ENCODE measurements around the gene TRAPPC6A. TPM values are rescaled to one million over a fixed set of nuclear protein-coding genes. Genes with fewer than 3 reads are reported as not detected.
"Not testable (repeated sequence)": the region's sequence is repeated elsewhere in the genome, so short reads cannot be mapped to it uniquely, and the experiment has no call there.

TRAPPC6A gene
- polyA plus RNA-seq, 2 donors, result 25.9 to 26.4 TPM

DNA sequence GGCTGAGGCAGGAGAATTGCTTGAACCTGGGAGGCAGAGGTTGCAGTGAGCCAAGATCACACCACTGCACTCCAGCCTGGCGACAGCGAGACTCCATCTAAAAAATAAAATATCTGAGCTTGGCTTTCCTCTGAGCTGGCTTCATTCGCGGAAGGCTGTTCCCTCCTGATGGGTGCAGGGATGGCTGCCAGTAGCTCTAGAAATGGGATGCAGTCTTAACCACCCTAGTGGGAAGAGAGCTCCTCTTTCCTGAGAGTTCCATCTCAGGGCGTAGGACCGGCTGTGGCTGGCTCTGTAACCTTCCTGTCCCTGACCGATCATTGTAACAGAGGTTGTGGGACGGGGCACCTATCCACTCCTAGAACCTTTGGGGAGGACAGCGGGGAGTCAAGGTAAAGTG, 52.7 kb downstream of the TRAPPC6A start:
- Histone ChIP-seq H3K9me3 (ENCODE audit: control insufficient read depth in 2 of 2, insufficient read depth in 1 of 2, low read depth in 1 of 2, low read length in 1 of 2) (no peaks in the 10 kb centered on the region), H3K4me3 (ENCODE audit: low read depth in 1 of 2, low read length in 2 of 2) (no peak overlapping the region), H3K27ac (ENCODE audit: low read depth in 2 of 2, low read length in 1 of 2) (no peak overlapping the region), H3K4me1 (ENCODE audit: control insufficient read depth in 2 of 2, insufficient read depth in 2 of 2, low read length in 1 of 2) (peaks cover 7 to 22% of the 10 kb centered on the region in 2 donors), H3K27me3 (ENCODE audit: control insufficient read depth in 1 of 2, insufficient read depth in 2 of 2, low read length in 2 of 2) (no peaks in the 10 kb centered on the region), H3K36me3 (ENCODE audit: control insufficient read depth in 2 of 2, insufficient read depth in 2 of 2, low read length in 1 of 2) (peaks cover 0 to 3% of the 10 kb centered on the region in 2 donors)
- WGBS, 2 donors, result 94 to 95% methylated on average over 9 of the region's 9 CpGs

GRCh38 chr19:45124021-45124420, 54.0 kb downstream of the TRAPPC6A start:
- H3K27ac ChIP-seq (ENCODE audit: low read depth in 2 of 2, low read length in 1 of 2), result peak overlapping the region in 1 of 2 donors; percentile 14
- no peak overlapping the region for H3K4me3 ChIP-seq (ENCODE audit: low read depth in 1 of 2, low read length in 2 of 2)
- WGBS, 2 donors, result 56 to 75% methylated on average over 6 of the region's 6 CpGs
- peaks cover 0 to 3% of the 10 kb centered on the region in 2 donors for H3K36me3 ChIP-seq (ENCODE audit: control insufficient read depth in 2 of 2, insufficient read depth in 2 of 2, low read length in 1 of 2)
- H3K4me1 ChIP-seq (ENCODE audit: control insufficient read depth in 2 of 2, insufficient read depth in 2 of 2, low read length in 1 of 2), result peaks cover 7 to 28% of the 10 kb centered on the region in 2 donors
- H3K9me3 ChIP-seq (ENCODE audit: control insufficient read depth in 2 of 2, insufficient read depth in 1 of 2, low read depth in 1 of 2, low read length in 1 of 2), result no peaks in the 10 kb centered on the region
- H3K27me3 ChIP-seq (ENCODE audit: control insufficient read depth in 1 of 2, insufficient read depth in 2 of 2, low read length in 2 of 2), result no peaks in the 10 kb centered on the region

GRCh38 chr19:45123440-45123850, 54.6 kb downstream of the TRAPPC6A start:
- Histone ChIP-seq H3K36me3 (ENCODE audit: control insufficient read depth in 2 of 2, insufficient read depth in 2 of 2, low read length in 1 of 2) (peaks cover 0 to 3% of the 10 kb centered on the region in 2 donors), H3K27ac (ENCODE audit: low read depth in 2 of 2, low read length in 1 of 2) (peak overlapping the region in 1 of 2 donors; percentile 14), H3K27me3 (ENCODE audit: control insufficient read depth in 1 of 2, insufficient read depth in 2 of 2, low read length in 2 of 2) (no peaks in the 10 kb centered on the region), H3K9me3 (ENCODE audit: control insufficient read depth in 2 of 2, insufficient read depth in 1 of 2, low read depth in 1 of 2, low read length in 1 of 2) (no peaks in the 10 kb centered on the region), H3K4me1 (ENCODE audit: control insufficient read depth in 2 of 2, insufficient read depth in 2 of 2, low read length in 1 of 2) (peaks cover 7 to 28% of the 10 kb centered on the region in 2 donors), H3K4me3 (ENCODE audit: low read depth in 1 of 2, low read length in 2 of 2) (no peak overlapping the region)
- 44 to 52% methylated on average over 9 of the region's 9 CpGs for WGBS, 2 donors

- H3K27me3 ChIP-seq (ENCODE audit: control insufficient read depth in 1 of 2, insufficient read depth in 2 of 2, low read length in 2 of 2), result no peaks in the 10 kb centered on the region
- 73 to 76% methylated on average over 6 of the region's 6 CpGs for WGBS, 2 donors
- no peak overlapping the region for H3K4me3 ChIP-seq (ENCODE audit: low read depth in 1 of 2, low read length in 2 of 2)
- peaks cover 7 to 28% of the 10 kb centered on the region in 2 donors for H3K4me1 ChIP-seq (ENCODE audit: control insufficient read depth in 2 of 2, insufficient read depth in 2 of 2, low read length in 1 of 2)
- H3K36me3 ChIP-seq (ENCODE audit: control insufficient read depth in 2 of 2, insufficient read depth in 2 of 2, low read length in 1 of 2), result peaks cover 0 to 3% of the 10 kb centered on the region in 2 donors
- peak overlapping the region; percentile 13 to 71 for H3K27ac ChIP-seq (ENCODE audit: low read depth in 2 of 2, low read length in 1 of 2)
- no peaks in the 10 kb centered on the region for H3K9me3 ChIP-seq (ENCODE audit: control insufficient read depth in 2 of 2, insufficient read depth in 1 of 2, low read depth in 1 of 2, low read length in 1 of 2)
Measured at GRCh38 chr19:45122832-45123231, 55.2 kb downstream of the TRAPPC6A start.

DNA sequence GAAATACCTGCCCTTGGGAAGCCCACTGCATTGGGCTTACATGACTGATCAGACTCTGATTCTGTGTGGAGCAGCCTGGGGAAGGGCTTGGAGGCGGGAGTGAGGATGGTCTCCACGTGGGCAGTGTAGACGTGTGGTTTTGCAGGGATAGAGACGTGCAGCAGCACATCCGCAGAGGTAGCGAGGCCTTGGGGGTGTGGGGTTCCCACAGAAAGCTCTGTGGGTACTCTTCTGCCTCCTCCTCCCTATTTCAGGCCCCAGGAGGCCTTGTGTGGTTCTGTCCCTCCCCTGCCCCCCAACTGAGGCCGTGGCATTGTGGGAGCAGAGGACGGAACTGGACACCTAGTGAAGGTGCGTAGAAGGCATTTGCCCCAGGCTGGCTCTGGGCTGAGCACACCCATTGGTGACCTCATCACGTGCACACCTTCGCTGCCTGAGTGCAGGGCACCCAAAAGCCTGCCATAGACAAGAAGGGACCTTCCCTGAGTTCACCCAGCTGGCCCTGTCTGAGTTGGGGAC, 56.2 kb downstream of the TRAPPC6A start:
- Histone ChIP-seq H3K9me3 (ENCODE audit: control insufficient read depth in 2 of 2, insufficient read depth in 1 of 2, low read depth in 1 of 2, low read length in 1 of 2) (no peaks in the 10 kb centered on the region), H3K27ac (ENCODE audit: low read depth in 2 of 2, low read length in 1 of 2) (no peak overlapping the region), H3K36me3 (ENCODE audit: control insufficient read depth in 2 of 2, insufficient read depth in 2 of 2, low read length in 1 of 2) (peaks cover 0 to 3% of the 10 kb centered on the region in 2 donors), H3K27me3 (ENCODE audit: control insufficient read depth in 1 of 2, insufficient read depth in 2 of 2, low read length in 2 of 2) (no peaks in the 10 kb centered on the region), H3K4me3 (ENCODE audit: low read depth in 1 of 2, low read length in 2 of 2) (no peak overlapping the region), H3K4me1 (ENCODE audit: control insufficient read depth in 2 of 2, insufficient read depth in 2 of 2, low read length in 1 of 2) (peaks cover 7 to 36% of the 10 kb centered on the region in 2 donors)
- 70 to 72% methylated on average over 11 of the region's 11 CpGs for WGBS, 2 donors

GRCh38 chr19:45119582-45119981, 58.5 kb downstream of the TRAPPC6A start:
- WGBS, 2 donors, result 76% methylated on average over 6 of the region's 6 CpGs
- Histone ChIP-seq H3K9me3 (ENCODE audit: control insufficient read depth in 2 of 2, insufficient read depth in 1 of 2, low read depth in 1 of 2, low read length in 1 of 2) (no peaks in the 10 kb centered on the region), H3K27ac (ENCODE audit: low read depth in 2 of 2, low read length in 1 of 2) (no peak overlapping the region), H3K27me3 (ENCODE audit: control insufficient read depth in 1 of 2, insufficient read depth in 2 of 2, low read length in 2 of 2) (no peaks in the 10 kb centered on the region), H3K4me1 (ENCODE audit: control insufficient read depth in 2 of 2, insufficient read depth in 2 of 2, low read length in 1 of 2) (peaks cover 3 to 41% of the 10 kb centered on the region in 2 donors), H3K4me3 (ENCODE audit: low read depth in 1 of 2, low read length in 2 of 2) (no peak overlapping the region), H3K36me3 (ENCODE audit: control insufficient read depth in 2 of 2, insufficient read depth in 2 of 2, low read length in 1 of 2) (peaks cover 0 to 6% of the 10 kb centered on the region in 2 donors)

- WGBS, 2 donors, result 50 to 53% methylated on average over 18 of the region's 18 CpGs
- peaks cover 4 to 45% of the 10 kb centered on the region in 2 donors for H3K4me1 ChIP-seq (ENCODE audit: control insufficient read depth in 2 of 2, insufficient read depth in 2 of 2, low read length in 1 of 2)
- H3K4me3 ChIP-seq (ENCODE audit: low read depth in 1 of 2, low read length in 2 of 2); H3K27ac ChIP-seq (ENCODE audit: low read depth in 2 of 2, low read length in 1 of 2); H3K9me3 ChIP-seq (ENCODE audit: control insufficient read depth in 2 of 2, insufficient read depth in 1 of 2, low read depth in 1 of 2, low read length in 1 of 2); H3K36me3 ChIP-seq (ENCODE audit: control insufficient read depth in 2 of 2, insufficient read depth in 2 of 2, low read length in 1 of 2); H3K27me3 ChIP-seq (ENCODE audit: control insufficient read depth in 1 of 2, insufficient read depth in 2 of 2, low read length in 2 of 2): not testable (repeated sequence)
Measured at GRCh38 chr19:45118591-45119355, 59.3 kb downstream of the TRAPPC6A start.

- no peaks in the 10 kb centered on the region for H3K9me3 ChIP-seq (ENCODE audit: control insufficient read depth in 2 of 2, insufficient read depth in 1 of 2, low read depth in 1 of 2, low read length in 1 of 2)
- 78 to 82% methylated on average over 5 of the region's 5 CpGs for WGBS, 2 donors
- peaks cover 7 to 48% of the 10 kb centered on the region in 2 donors for H3K4me1 ChIP-seq (ENCODE audit: control insufficient read depth in 2 of 2, insufficient read depth in 2 of 2, low read length in 1 of 2)
Measured at GRCh38 chr19:45118106-45118505, 59.9 kb downstream of the TRAPPC6A start.

GRCh38 chr19:45117671-45118070, 60.4 kb downstream of the TRAPPC6A start:
- 47 to 61% methylated on average over 12 of the region's 12 CpGs for WGBS, 2 donors
- H3K27ac ChIP-seq (ENCODE audit: low read depth in 2 of 2, low read length in 1 of 2), result no peak overlapping the region
- no peak overlapping the region for H3K4me3 ChIP-seq (ENCODE audit: low read depth in 1 of 2, low read length in 2 of 2)
- H3K27me3 ChIP-seq (ENCODE audit: control insufficient read depth in 1 of 2, insufficient read depth in 2 of 2, low read length in 2 of 2), result no peaks in the 10 kb centered on the region
- H3K9me3 ChIP-seq (ENCODE audit: control insufficient read depth in 2 of 2, insufficient read depth in 1 of 2, low read depth in 1 of 2, low read length in 1 of 2), result no peaks in the 10 kb centered on the region
- H3K4me1 ChIP-seq (ENCODE audit: control insufficient read depth in 2 of 2, insufficient read depth in 2 of 2, low read length in 1 of 2), result peaks cover 6 to 48% of the 10 kb centered on the region in 2 donors
- peaks cover 0 to 6% of the 10 kb centered on the region in 2 donors for H3K36me3 ChIP-seq (ENCODE audit: control insufficient read depth in 2 of 2, insufficient read depth in 2 of 2, low read length in 1 of 2)

More at GRCh38 chr19:45118106-45118505, 59.9 kb downstream of the TRAPPC6A start:
- Histone ChIP-seq H3K36me3 (ENCODE audit: control insufficient read depth in 2 of 2, insufficient read depth in 2 of 2, low read length in 1 of 2) (peaks cover 0 to 6% of the 10 kb centered on the region in 2 donors), H3K27me3 (ENCODE audit: control insufficient read depth in 1 of 2, insufficient read depth in 2 of 2, low read length in 2 of 2) (no peaks in the 10 kb centered on the region), H3K27ac (ENCODE audit: low read depth in 2 of 2, low read length in 1 of 2) (no peak overlapping the region), H3K4me3 (ENCODE audit: low read depth in 1 of 2, low read length in 2 of 2) (no peak overlapping the region)
